C4-2B (cell line): ENCODE results near the gene RASGRP3.

Source experiments
- ZFX ChIP-seq: fragments of 450-650 bp; IDR thresholded peaks from 2 replicates; pipeline ENCODE4 v1.6.1; 2017
- TF ChIP-seq, protein P1 (sequence below): fragments of 450-650 bp; conservative IDR thresholded peaks from 2 replicates; pipeline ENCODE4 v1.5.1; 2017; ENCODE audit warnings: mild to moderate bottlenecking

GRCh38 chr2:33607905-33608304 is 131.5 kb downstream of the RASGRP3 start:
- TF ChIP-seq, protein P1, sequence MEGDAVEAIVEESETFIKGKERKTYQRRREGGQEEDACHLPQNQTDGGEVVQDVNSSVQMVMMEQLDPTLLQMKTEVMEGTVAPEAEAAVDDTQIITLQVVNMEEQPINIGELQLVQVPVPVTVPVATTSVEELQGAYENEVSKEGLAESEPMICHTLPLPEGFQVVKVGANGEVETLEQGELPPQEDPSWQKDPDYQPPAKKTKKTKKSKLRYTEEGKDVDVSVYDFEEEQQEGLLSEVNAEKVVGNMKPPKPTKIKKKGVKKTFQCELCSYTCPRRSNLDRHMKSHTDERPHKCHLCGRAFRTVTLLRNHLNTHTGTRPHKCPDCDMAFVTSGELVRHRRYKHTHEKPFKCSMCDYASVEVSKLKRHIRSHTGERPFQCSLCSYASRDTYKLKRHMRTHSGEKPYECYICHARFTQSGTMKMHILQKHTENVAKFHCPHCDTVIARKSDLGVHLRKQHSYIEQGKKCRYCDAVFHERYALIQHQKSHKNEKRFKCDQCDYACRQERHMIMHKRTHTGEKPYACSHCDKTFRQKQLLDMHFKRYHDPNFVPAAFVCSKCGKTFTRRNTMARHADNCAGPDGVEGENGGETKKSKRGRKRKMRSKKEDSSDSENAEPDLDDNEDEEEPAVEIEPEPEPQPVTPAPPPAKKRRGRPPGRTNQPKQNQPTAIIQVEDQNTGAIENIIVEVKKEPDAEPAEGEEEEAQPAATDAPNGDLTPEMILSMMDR: no peak
- TF ChIP-seq ZFX: no peak
